Liver (tissue), 9 donors: Measurements from ENCODE around the gene LRRK1. TPM values are rescaled to one million over a fixed set of nuclear protein-coding genes. Genes with fewer than 3 reads are reported as not detected.

Experiments used
- DNase-seq: peaks from one replicate; pipeline ENCODE4 v3.0.0-alpha.2; 2017; ENCODE audit warnings: low spot score
- H3K27ac ChIP-seq, 2 donors: one replicate each; pipeline ENCODE4 v1.7.0; 2013; ENCODE audit warnings: inconsistent platforms in 2 of 2, low read length in 2 of 2, control low read depth in 1 of 2, low read depth in 1 of 2, mild to moderate bottlenecking in 1 of 2
- H3K27me3 ChIP-seq, 4 donors: one replicate each; pipeline versions ENCODE4 v1.6.1 to v1.7.0; 2013; ENCODE audit warnings: low read length in 3 of 4, inconsistent platforms in 1 of 4, mild to moderate bottlenecking in 1 of 4, moderate library complexity in 1 of 4; ENCODE audit not compliant: control insufficient read depth in 4 of 4, insufficient read depth in 4 of 4
- H3K36me3 ChIP-seq, 4 donors: one replicate each; pipeline versions ENCODE4 v1.6.1 to v1.7.0; 2013; ENCODE audit warnings: low read length in 3 of 4, mild to moderate bottlenecking in 3 of 4, low read depth in 1 of 4, moderate library complexity in 1 of 4; ENCODE audit not compliant: control insufficient read depth in 4 of 4, insufficient read depth in 3 of 4
- H3K4me1 ChIP-seq, 4 donors: one replicate each; pipeline versions ENCODE4 v1.6.1 to v1.7.0; 2013; ENCODE audit warnings: low read length in 3 of 4, mild to moderate bottlenecking in 3 of 4, moderate library complexity in 1 of 4; ENCODE audit not compliant: control insufficient read depth in 4 of 4, insufficient read depth in 4 of 4
- H3K4me3 ChIP-seq, 3 donors: one replicate each; pipeline versions ENCODE4 v1.6.1 to v1.7.0; 2013; ENCODE audit warnings: low read length in 3 of 3, control low read depth in 1 of 3, low read depth in 1 of 3, mild to moderate bottlenecking in 1 of 3
- H3K9ac ChIP-seq, 2 donors: one replicate each; pipeline ENCODE4 v1.7.0; 2013; ENCODE audit warnings: low read length in 2 of 2, mild to moderate bottlenecking in 2 of 2, moderate library complexity in 2 of 2, control low read depth in 1 of 2, low read depth in 1 of 2
- H3K9me3 ChIP-seq, 4 donors: one replicate each; pipeline versions ENCODE4 v1.6.1 to v1.7.0; 2013; ENCODE audit warnings: low read length in 3 of 4; ENCODE audit not compliant: control insufficient read depth in 4 of 4
- ATF3 ChIP-seq: IDR thresholded peaks from 2 replicates; pipeline ENCODE4 v1.6.1; 2016; ENCODE audit warnings: antibody characterized with exemption
- CTCF ChIP-seq: fragments of 150-350 bp; IDR thresholded peaks from 2 replicates; pipeline ENCODE4 v1.5.1; 2017; ENCODE audit warnings: improper control_type of control experiment, low read depth, low read length; ENCODE audit not compliant: missing input control
- EGR1 ChIP-seq, 2 donors: IDR thresholded peaks; 2 replicates each; pipeline ENCODE4 v1.6.1; 2016 to 2018; ENCODE audit warnings: antibody characterized with exemption in 2 of 2, low read depth in 2 of 2
- FOXA1 ChIP-seq: IDR thresholded peaks from 2 replicates; pipeline ENCODE4 v1.6.1; 2016; ENCODE audit warnings: antibody characterized with exemption
- FOXA2 ChIP-seq: IDR thresholded peaks from 2 replicates; pipeline ENCODE4 v1.6.1; 2016; ENCODE audit warnings: antibody characterized with exemption
- GABPA ChIP-seq, 2 donors: IDR thresholded peaks in 1 of 2; conservative IDR thresholded peaks in 1 of 2; 2 replicates each; pipeline ENCODE4 v1.6.1; 2016; ENCODE audit warnings: antibody characterized with exemption in 2 of 2, mild to moderate bottlenecking in 1 of 2, moderate library complexity in 1 of 2
- HNF4A ChIP-seq, 2 donors: conservative IDR thresholded peaks; 2 replicates each; pipeline ENCODE4 v1.6.1; 2016; ENCODE audit warnings: antibody characterized with exemption in 2 of 2, mild to moderate bottlenecking in 2 of 2
- HNF4G ChIP-seq: IDR thresholded peaks from 2 replicates; pipeline ENCODE4 v1.6.1; 2016; ENCODE audit warnings: antibody characterized with exemption
- JUND ChIP-seq, 2 donors: IDR thresholded peaks; 2 replicates each; pipeline ENCODE4 v1.6.1; 2016; ENCODE audit warnings: antibody characterized with exemption in 2 of 2
- MAX ChIP-seq: IDR thresholded peaks from 2 replicates; pipeline ENCODE4 v1.6.1; 2016; ENCODE audit warnings: antibody characterized with exemption
- NR2F2 ChIP-seq: IDR thresholded peaks from 2 replicates; pipeline ENCODE4 v1.6.1; 2016; ENCODE audit warnings: antibody characterized with exemption
- RAD21 ChIP-seq, 2 donors: IDR thresholded peaks; 2 replicates each; pipeline ENCODE4 v1.6.1; 2016; ENCODE audit warnings: antibody characterized with exemption in 2 of 2, mild to moderate bottlenecking in 2 of 2
- REST ChIP-seq: IDR thresholded peaks from 2 replicates; pipeline ENCODE4 v1.6.1; 2016; ENCODE audit warnings: antibody characterized with exemption, mild to moderate bottlenecking
- RXRA ChIP-seq, 2 donors: IDR thresholded peaks; 2 replicates each; pipeline ENCODE4 v1.6.1; 2017 to 2018; ENCODE audit warnings: antibody characterized with exemption in 2 of 2, mild to moderate bottlenecking in 1 of 2
- SP1 ChIP-seq: IDR thresholded peaks from 2 replicates; pipeline ENCODE4 v1.6.1; 2018; ENCODE audit warnings: antibody characterized with exemption, mild to moderate bottlenecking
- YY1 ChIP-seq: IDR thresholded peaks from 2 replicates; pipeline ENCODE4 v1.6.1; 2016; ENCODE audit warnings: antibody characterized with exemption, mild to moderate bottlenecking
- ZBTB33 ChIP-seq: IDR thresholded peaks from 2 replicates; pipeline ENCODE4 v1.6.1; 2016; ENCODE audit warnings: antibody characterized with exemption
- WGBS: extraction: QIAGEN DNeasy Blood & Tissue Kit; methylation state at CpG from one replicate; pipeline ENCODE4 v1.1.7; 2013; 5-methylcytosine and 5-hydroxymethylcytosine counted together
- polyA plus RNA-seq, 2 donors: library from polyadenylated mRNA; stranded (reverse) in 1 of 2; unstranded in 1 of 2; fragments of 200-250 nt in 1 of 2; fragments of >200 nt in 1 of 2; fragmentation: Nextera tagmentation in 1 of 2; extraction: Ambion mirVana in 1 of 2; gene quantifications; one replicate each; pipeline versions ENCODE4 v1.2.1 to v1.2.3, GENCODE V29; 2013 to 2015
- total RNA-seq, 2 donors: library from RNA; depleted of rRNA; stranded (reverse); fragments of >200 nt; gene quantifications; one replicate each; pipeline ENCODE4 v1.2.3, GENCODE V29; 2014
- donor health status: healthy.
- donor health status: healthy.
- donor health status: healthy.
- donor health status: healthy.
- donor health status: healthy.

Gene LRRK1
- total and polyA plus RNA-seq, 4 donors, result 1.2 to 4.4 (median 2.7) TPM

- Histone ChIP-seq H3K27ac (no peak overlapping the region), H3K27me3 (no peaks in the 10 kb centered on the region), H3K4me3 (no peak overlapping the region), H3K4me1 (peaks cover 0 to 4% (median 0%) of the 10 kb centered on the region in 4 donors), H3K9ac (no peak overlapping the region), H3K9me3 (peaks cover 0 to 3% (median 0%) of the 10 kb centered on the region in 4 donors), H3K36me3 (no peaks in the 10 kb centered on the region)
- DNase-seq, result no peak
- TF ChIP-seq ZBTB33 (no peak), YY1 (no peak), RAD21 (IDR thresholded peaks at IDR 0.05) (no peak), MAX (no peak), NR2F2 (no peak), SP1 (no peak), RXRA (IDR thresholded peaks at IDR 0.05) (no peak), REST (no peak), CTCF (no peak), FOXA2 (no peak), EGR1 (IDR thresholded peaks at IDR 0.05; ENCODE audit: low read depth in 2 of 2) (no peak), GABPA (IDR thresholded peaks at IDR 0.05 in 1 of 2, conservative IDR thresholded peaks at IDR 0.05 in 1 of 2) (no peak), JUND (IDR thresholded peaks at IDR 0.05) (no peak), ATF3 (no peak)
- 84% methylated on average over 4 of the region's 4 CpGs for WGBS
Measured at GRCh38 chr15:100985401-100985800, 66.2 kb downstream of the LRRK1 start.

GRCh38 chr15:100986158-100986896 is 67.2 kb downstream of the LRRK1 start:
- Histone ChIP-seq H3K36me3 (no peaks in the 10 kb centered on the region), H3K4me1 (peaks cover 0 to 4% (median 0%) of the 10 kb centered on the region in 4 donors), H3K27ac (no peak overlapping the region), H3K9ac (no peak overlapping the region), H3K27me3 (no peaks in the 10 kb centered on the region), H3K9me3 (peaks cover 0 to 3% (median 0%) of the 10 kb centered on the region in 4 donors), H3K4me3 (no peak overlapping the region)
- TF ChIP-seq HNF4A (conservative IDR thresholded peaks at IDR 0.05), result no peak
- no peak for TF ChIP-seq SP1
- no peak for TF ChIP-seq FOXA1
- no peak for TF ChIP-seq YY1
- TF ChIP-seq RXRA (IDR thresholded peaks at IDR 0.05), result no peak
- TF ChIP-seq ATF3, result no peak
- no peak for TF ChIP-seq NR2F2
- no peak for TF ChIP-seq ZBTB33
- no peak for TF ChIP-seq GABPA (IDR thresholded peaks at IDR 0.05 in 1 of 2, conservative IDR thresholded peaks at IDR 0.05 in 1 of 2)
- TF ChIP-seq CTCF, result no peak
- no peak for TF ChIP-seq HNF4G
- TF ChIP-seq JUND (IDR thresholded peaks at IDR 0.05), result no peak
- 46% methylated on average over 6 of the region's 6 CpGs for WGBS
- no peak for DNase-seq
